IPS-18a (cell line): ENCODE results near the gene CNTN2.

Source experiments
- H3K27ac ChIP-seq: one replicate; pipeline ENCODE4 v1.5.1; 2013; ENCODE audit warnings: low read length
- H3K27me3 ChIP-seq: one replicate; pipeline ENCODE4 v1.6.1; 2013; ENCODE audit warnings: mild to moderate bottlenecking, low read length; ENCODE audit not compliant: control insufficient read depth, insufficient read depth
- H3K36me3 ChIP-seq: one replicate; pipeline ENCODE4 v1.6.1; 2013; ENCODE audit warnings: low read depth, low read length; ENCODE audit not compliant: control insufficient read depth
- H3K4me1 ChIP-seq: one replicate; pipeline ENCODE4 v1.6.1; 2013; ENCODE audit warnings: low read depth, low read length; ENCODE audit not compliant: control insufficient read depth
- H3K4me3 ChIP-seq: one replicate; pipeline ENCODE4 v1.5.1; 2013; ENCODE audit warnings: low read length
- H3K9ac ChIP-seq: one replicate; pipeline ENCODE4 v1.6.1; 2013; ENCODE audit warnings: mild to moderate bottlenecking, low read length, moderate library complexity
- H3K9me3 ChIP-seq: one replicate; pipeline ENCODE4 v1.6.1; 2013; ENCODE audit warnings: low read depth, low read length; ENCODE audit not compliant: control insufficient read depth

Gene CNTN2

GRCh38 chr1:205009670-205010069, 33.3 kb upstream of the CNTN2 start:
- no peaks in the 10 kb centered on the region for H3K36me3 ChIP-seq
- H3K9me3 ChIP-seq, result no peaks in the 10 kb centered on the region
- H3K4me3 ChIP-seq, result no peak overlapping the region
- H3K4me1 ChIP-seq, result peaks cover 10% of the 10 kb centered on the region
- no peak overlapping the region for H3K27ac ChIP-seq
- no peaks in the 10 kb centered on the region for H3K27me3 ChIP-seq
- no peak overlapping the region for H3K9ac ChIP-seq

GRCh38 chr1:205012391-205013140, 30.4 kb upstream of the CNTN2 start:
- Histone ChIP-seq H3K9ac (no peak overlapping the region), H3K27me3 (no peaks in the 10 kb centered on the region), H3K4me3 (no peak overlapping the region), H3K9me3 (no peaks in the 10 kb centered on the region), H3K4me1 (peaks cover 10% of the 10 kb centered on the region), H3K36me3 (no peaks in the 10 kb centered on the region), H3K27ac (no peak overlapping the region)

GRCh38 chr1:205013683-205014367, 29.2 kb upstream of the CNTN2 start:
- H3K27ac ChIP-seq, result no peak overlapping the region
- no peaks in the 10 kb centered on the region for H3K27me3 ChIP-seq
- no peak overlapping the region for H3K9ac ChIP-seq
- H3K4me3 ChIP-seq, result no peak overlapping the region
- peaks cover 10% of the 10 kb centered on the region for H3K4me1 ChIP-seq
- no peaks in the 10 kb centered on the region for H3K36me3 ChIP-seq
- H3K9me3 ChIP-seq, result no peaks in the 10 kb centered on the region

GRCh38 chr1:205014783-205015182, 28.2 kb upstream of the CNTN2 start:
- Histone ChIP-seq H3K9ac (no peak overlapping the region), H3K36me3 (no peaks in the 10 kb centered on the region), H3K9me3 (no peaks in the 10 kb centered on the region), H3K27ac (no peak overlapping the region), H3K4me1 (peaks cover 10% of the 10 kb centered on the region), H3K4me3 (no peak overlapping the region), H3K27me3 (no peaks in the 10 kb centered on the region)

GRCh38 chr1:205015241-205015640, 27.8 kb upstream of the CNTN2 start:
- peaks cover 10% of the 10 kb centered on the region for H3K4me1 ChIP-seq
- no peak overlapping the region for H3K27ac ChIP-seq
- no peaks in the 10 kb centered on the region for H3K9me3 ChIP-seq

GRCh38 chr1:205016075-205016474, 26.9 kb upstream of the CNTN2 start:
- H3K9me3 ChIP-seq, result no peaks in the 10 kb centered on the region
- H3K27me3 ChIP-seq, result no peaks in the 10 kb centered on the region
- H3K27ac ChIP-seq, result no peak overlapping the region
- H3K36me3 ChIP-seq, result no peaks in the 10 kb centered on the region
- H3K4me1 ChIP-seq, result peaks cover 10% of the 10 kb centered on the region
- H3K4me3 ChIP-seq, result no peak overlapping the region
- H3K9ac ChIP-seq, result no peak overlapping the region

More at GRCh38 chr1:205015241-205015640, 27.8 kb upstream of the CNTN2 start:
- H3K4me3 ChIP-seq, result no peak overlapping the region
- H3K36me3 ChIP-seq, result no peaks in the 10 kb centered on the region
- no peak overlapping the region for H3K9ac ChIP-seq
- H3K27me3 ChIP-seq, result no peaks in the 10 kb centered on the region

- H3K27me3 ChIP-seq, result no peaks in the 10 kb centered on the region
- peaks cover 10% of the 10 kb centered on the region for H3K4me1 ChIP-seq
- H3K9ac ChIP-seq, result no peak overlapping the region
- H3K9me3 ChIP-seq, result no peaks in the 10 kb centered on the region
- H3K4me3 ChIP-seq, result no peak overlapping the region
- no peaks in the 10 kb centered on the region for H3K36me3 ChIP-seq
- H3K27ac ChIP-seq, result no peak overlapping the region
These were observed 26.4 kb upstream of the CNTN2 start for GRCh38 chr1:205016584-205016983.

- Histone ChIP-seq H3K27ac (no peak overlapping the region), H3K4me1 (peaks cover 10% of the 10 kb centered on the region), H3K36me3 (no peaks in the 10 kb centered on the region), H3K9ac (no peak overlapping the region), H3K9me3 (no peaks in the 10 kb centered on the region), H3K4me3 (no peak overlapping the region), H3K27me3 (no peaks in the 10 kb centered on the region)
These were observed 26.0 kb upstream of the CNTN2 start for GRCh38 chr1:205017001-205017400.

GRCh38 chr1:205017766-205018165, 25.2 kb upstream of the CNTN2 start:
- no peaks in the 10 kb centered on the region for H3K27me3 ChIP-seq
- no peak overlapping the region for H3K9ac ChIP-seq
- no peak overlapping the region for H3K4me3 ChIP-seq
- peaks cover 2% of the 10 kb centered on the region for H3K4me1 ChIP-seq
- no peaks in the 10 kb centered on the region for H3K36me3 ChIP-seq
- no peaks in the 10 kb centered on the region for H3K9me3 ChIP-seq
- no peak overlapping the region for H3K27ac ChIP-seq

GRCh38 chr1:205018381-205018780, 24.6 kb upstream of the CNTN2 start:
- Histone ChIP-seq H3K27ac (no peak overlapping the region), H3K4me1 (no peaks in the 10 kb centered on the region), H3K27me3 (no peaks in the 10 kb centered on the region), H3K36me3 (no peaks in the 10 kb centered on the region), H3K4me3 (no peak overlapping the region), H3K9me3 (no peaks in the 10 kb centered on the region), H3K9ac (no peak overlapping the region)

- H3K36me3 ChIP-seq, result no peaks in the 10 kb centered on the region
- H3K27me3 ChIP-seq, result peaks cover 7% of the 10 kb centered on the region
- H3K9ac ChIP-seq, result no peak overlapping the region
- no peaks in the 10 kb centered on the region for H3K9me3 ChIP-seq
- no peaks in the 10 kb centered on the region for H3K4me1 ChIP-seq
- no peak overlapping the region for H3K27ac ChIP-seq
- H3K4me3 ChIP-seq, result no peak overlapping the region
These were observed 22.5 kb upstream of the CNTN2 start for GRCh38 chr1:205020466-205020865.

GRCh38 chr1:205024679-205025078, 18.3 kb upstream of the CNTN2 start:
- Histone ChIP-seq H3K4me1 (peaks cover 8% of the 10 kb centered on the region), H3K27ac (no peak overlapping the region), H3K36me3 (no peaks in the 10 kb centered on the region), H3K4me3 (no peak overlapping the region), H3K9me3 (no peaks in the 10 kb centered on the region), H3K27me3 (peaks cover 7% of the 10 kb centered on the region), H3K9ac (no peak overlapping the region)
